Suprapubic skin (tissue), 4 donors: ENCODE measurements around the gene CLSTN3. TPM values are rescaled to one million over a fixed set of nuclear protein-coding genes. Genes with fewer than 3 reads are reported as not detected.
A peak's percentile ranks its signal among the peaks of the same experiment; 100 is the strongest.

ENCODE experiments used
- DNase-seq, 2 donors: peaks; one replicate each; pipeline ENCODE4 v3.0.0-alpha.2; 2019; ENCODE audit warnings: low spot score in 2 of 2
- H3K27ac ChIP-seq: fragments of 200-600 bp; sonication (generic); one replicate; pipeline ENCODE4 v1.5.1; 2019
- H3K27me3 ChIP-seq: fragments of 200-600 bp; sonication (generic); one replicate; pipeline ENCODE4 v1.5.1; 2019
- H3K36me3 ChIP-seq: fragments of 200-600 bp; sonication (generic); one replicate; pipeline ENCODE4 v1.5.1; 2019
- H3K4me1 ChIP-seq: fragments of 200-600 bp; sonication (generic); one replicate; pipeline ENCODE4 v1.5.1; 2019
- H3K4me3 ChIP-seq: fragments of 200-600 bp; sonication (generic); one replicate; pipeline ENCODE4 v1.5.1; 2019; ENCODE audit warnings: mild to moderate bottlenecking
- H3K9me3 ChIP-seq: fragments of 200-600 bp; sonication (generic); one replicate; pipeline ENCODE4 v1.5.1; 2019
- EP300 ChIP-seq: sonication (generic); formaldehyde crosslinking; IDR thresholded peaks from one replicate; pipeline ENCODE4 v1.6.1; 2017; ENCODE audit warnings: antibody characterized with exemption
- POLR2A ChIP-seq, 2 donors: fragments of 450-650 bp; IDR thresholded peaks; one replicate each; pipeline ENCODE4 v1.6.1; 2017; ENCODE audit warnings: antibody characterized with exemption in 2 of 2, mild to moderate bottlenecking in 2 of 2, moderate library complexity in 2 of 2
- POLR2AphosphoS5 ChIP-seq, 3 donors: sonication (generic); formaldehyde crosslinking; IDR thresholded peaks; one replicate each; pipeline ENCODE4 v1.6.1; 2017; ENCODE audit warnings: antibody characterized with exemption in 3 of 3
- WGBS: methylation state at CpG from one replicate; pipeline ENCODE4 v1.1.5; 2018; 5-methylcytosine and 5-hydroxymethylcytosine counted together
- total RNA-seq, 4 donors: library from RNA; depleted of rRNA; stranded (reverse); fragments of >200 nt; gene quantifications; one replicate each; pipeline ENCODE4 v1.1.0, GENCODE V29; 2016
- TF ChIP-seq, protein P1 (sequence below), 2 donors: fragments of 200-600 bp in 1 of 2; fragments of 450-650 bp in 1 of 2; sonication (generic) in 1 of 2; IDR thresholded peaks; one replicate each; pipeline ENCODE4 v1.5.1; 2016 to 2019; ENCODE audit warnings: antibody characterized with exemption in 2 of 2, mild to moderate bottlenecking in 1 of 2, moderate library complexity in 1 of 2

Gene CLSTN3
- total RNA-seq, 4 donors from 2014 or later: 29.9 to 69.8 (median 39.1) TPM

DNA sequence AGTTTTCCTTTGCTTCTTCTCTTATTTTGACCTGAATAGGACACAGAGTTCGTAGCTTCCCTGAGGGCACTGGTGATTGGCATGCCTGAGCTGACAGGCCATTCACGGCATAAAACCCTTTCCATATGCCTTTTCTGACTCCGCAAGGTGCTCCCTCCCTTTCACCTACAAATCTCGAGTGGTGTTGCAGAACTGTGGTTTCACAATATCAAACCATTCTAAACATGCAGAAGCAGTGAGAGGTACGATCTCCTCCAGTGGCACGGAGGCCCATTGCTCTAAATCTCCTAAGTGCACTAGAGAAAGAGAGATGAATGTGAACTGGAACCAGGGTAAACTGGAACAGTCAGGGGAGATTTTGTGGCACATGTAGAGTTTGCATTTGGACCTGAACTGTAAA, 23.9 kb downstream of the CLSTN3 start:
- Histone ChIP-seq H3K27ac (no peak overlapping the region), H3K27me3 (no peaks in the 10 kb centered on the region), H3K9me3 (no peaks in the 10 kb centered on the region), H3K4me1 (peaks cover 42% of the 10 kb centered on the region), H3K4me3 (no peak overlapping the region), H3K36me3 (peaks cover 31% of the 10 kb centered on the region)
- 74% methylated on average over 6 of the region's 6 CpGs for WGBS
- DNase-seq: no peak
- no peak for TF ChIP-seq POLR2A (IDR thresholded peaks at IDR 0.05)
- TF ChIP-seq, protein P1, sequence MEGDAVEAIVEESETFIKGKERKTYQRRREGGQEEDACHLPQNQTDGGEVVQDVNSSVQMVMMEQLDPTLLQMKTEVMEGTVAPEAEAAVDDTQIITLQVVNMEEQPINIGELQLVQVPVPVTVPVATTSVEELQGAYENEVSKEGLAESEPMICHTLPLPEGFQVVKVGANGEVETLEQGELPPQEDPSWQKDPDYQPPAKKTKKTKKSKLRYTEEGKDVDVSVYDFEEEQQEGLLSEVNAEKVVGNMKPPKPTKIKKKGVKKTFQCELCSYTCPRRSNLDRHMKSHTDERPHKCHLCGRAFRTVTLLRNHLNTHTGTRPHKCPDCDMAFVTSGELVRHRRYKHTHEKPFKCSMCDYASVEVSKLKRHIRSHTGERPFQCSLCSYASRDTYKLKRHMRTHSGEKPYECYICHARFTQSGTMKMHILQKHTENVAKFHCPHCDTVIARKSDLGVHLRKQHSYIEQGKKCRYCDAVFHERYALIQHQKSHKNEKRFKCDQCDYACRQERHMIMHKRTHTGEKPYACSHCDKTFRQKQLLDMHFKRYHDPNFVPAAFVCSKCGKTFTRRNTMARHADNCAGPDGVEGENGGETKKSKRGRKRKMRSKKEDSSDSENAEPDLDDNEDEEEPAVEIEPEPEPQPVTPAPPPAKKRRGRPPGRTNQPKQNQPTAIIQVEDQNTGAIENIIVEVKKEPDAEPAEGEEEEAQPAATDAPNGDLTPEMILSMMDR (IDR thresholded peaks at IDR 0.05): no peak
- no peak for TF ChIP-seq POLR2AphosphoS5 (IDR thresholded peaks at IDR 0.05)
- TF ChIP-seq EP300: no peak

DNA sequence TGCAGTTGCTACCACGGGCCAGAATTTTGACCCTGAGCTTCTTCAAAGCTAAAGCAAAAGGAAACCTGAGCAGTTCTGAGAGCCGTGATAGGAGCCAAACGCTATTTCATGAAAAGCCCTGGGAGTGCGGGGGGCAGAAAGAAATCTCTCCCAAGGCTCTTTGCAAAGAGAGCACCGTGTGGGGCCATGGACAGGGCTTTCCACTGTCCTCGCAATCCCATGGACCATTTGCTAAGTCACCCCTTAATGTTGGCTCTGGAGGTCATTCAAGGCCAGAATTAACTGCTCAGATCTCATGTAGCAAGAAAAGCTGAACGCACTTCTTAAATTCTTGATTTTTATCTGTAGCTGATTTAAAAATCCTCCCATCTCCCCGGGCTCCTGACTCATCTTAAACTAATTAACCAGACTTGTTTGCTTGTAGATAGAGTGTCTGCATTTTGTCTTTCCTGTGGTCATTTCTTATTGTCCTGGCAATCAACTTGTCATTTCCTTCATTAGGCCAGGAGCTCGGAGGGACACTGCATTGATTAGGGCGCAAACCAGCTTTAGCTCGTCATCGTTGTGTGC, 24.8 kb downstream of the CLSTN3 start:
- Histone ChIP-seq H3K9me3 (no peaks in the 10 kb centered on the region), H3K4me3 (no peak overlapping the region), H3K36me3 (peaks cover 24% of the 10 kb centered on the region), H3K27me3 (no peaks in the 10 kb centered on the region), H3K4me1 (peaks cover 45% of the 10 kb centered on the region), H3K27ac (peak overlapping the region; percentile 74)
- no peak for DNase-seq
- WGBS: 65% methylated on average over 8 of the region's 12 CpGs
- TF ChIP-seq EP300: no peak
- TF ChIP-seq, protein P1 (IDR thresholded peaks at IDR 0.05): no peak
- TF ChIP-seq POLR2AphosphoS5 (IDR thresholded peaks at IDR 0.05): no peak
- TF ChIP-seq POLR2A (IDR thresholded peaks at IDR 0.05): no peak

DNA sequence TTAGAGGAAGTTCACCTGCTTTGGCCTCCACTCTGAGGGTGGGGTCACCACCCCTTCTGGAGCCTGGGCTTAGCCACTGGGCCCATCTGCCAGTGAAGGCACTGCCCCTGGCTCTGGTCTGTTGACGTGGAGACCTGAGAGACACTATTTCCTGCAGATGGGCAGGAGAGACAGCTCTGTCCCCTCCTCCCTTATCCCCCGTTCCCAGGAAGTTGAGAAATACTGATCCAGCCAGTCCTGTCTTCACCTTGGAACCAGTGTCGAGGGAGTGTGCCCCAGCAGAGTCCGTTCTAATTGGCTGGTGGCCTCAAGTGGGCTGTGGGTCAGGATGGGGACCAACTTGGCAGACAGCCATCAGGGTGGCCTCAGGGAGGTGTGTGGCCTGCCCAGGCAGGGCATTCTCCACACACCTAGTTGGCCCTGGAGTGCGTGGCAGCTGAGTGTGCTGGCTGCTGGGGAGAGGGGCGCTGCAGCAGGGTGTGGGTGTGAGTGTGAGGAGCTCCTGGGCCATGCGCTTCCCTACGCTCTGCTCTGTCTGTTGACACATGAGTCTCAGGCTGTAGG, 25.4 kb downstream of the CLSTN3 start:
- Histone ChIP-seq H3K27ac (peak overlapping the region; percentile 74), H3K4me3 (peak overlapping the region; percentile 24), H3K9me3 (no peaks in the 10 kb centered on the region), H3K27me3 (no peaks in the 10 kb centered on the region), H3K4me1 (peaks cover 45% of the 10 kb centered on the region), H3K36me3 (peaks cover 24% of the 10 kb centered on the region)
- no peak for DNase-seq
- WGBS: 23% methylated on average over 7 of the region's 8 CpGs
- TF ChIP-seq POLR2A (IDR thresholded peaks at IDR 0.05) (no peak), EP300 (no peak), POLR2AphosphoS5 (IDR thresholded peaks at IDR 0.05) (no peak)
- TF ChIP-seq, protein P1 (IDR thresholded peaks at IDR 0.05): no peak

DNA sequence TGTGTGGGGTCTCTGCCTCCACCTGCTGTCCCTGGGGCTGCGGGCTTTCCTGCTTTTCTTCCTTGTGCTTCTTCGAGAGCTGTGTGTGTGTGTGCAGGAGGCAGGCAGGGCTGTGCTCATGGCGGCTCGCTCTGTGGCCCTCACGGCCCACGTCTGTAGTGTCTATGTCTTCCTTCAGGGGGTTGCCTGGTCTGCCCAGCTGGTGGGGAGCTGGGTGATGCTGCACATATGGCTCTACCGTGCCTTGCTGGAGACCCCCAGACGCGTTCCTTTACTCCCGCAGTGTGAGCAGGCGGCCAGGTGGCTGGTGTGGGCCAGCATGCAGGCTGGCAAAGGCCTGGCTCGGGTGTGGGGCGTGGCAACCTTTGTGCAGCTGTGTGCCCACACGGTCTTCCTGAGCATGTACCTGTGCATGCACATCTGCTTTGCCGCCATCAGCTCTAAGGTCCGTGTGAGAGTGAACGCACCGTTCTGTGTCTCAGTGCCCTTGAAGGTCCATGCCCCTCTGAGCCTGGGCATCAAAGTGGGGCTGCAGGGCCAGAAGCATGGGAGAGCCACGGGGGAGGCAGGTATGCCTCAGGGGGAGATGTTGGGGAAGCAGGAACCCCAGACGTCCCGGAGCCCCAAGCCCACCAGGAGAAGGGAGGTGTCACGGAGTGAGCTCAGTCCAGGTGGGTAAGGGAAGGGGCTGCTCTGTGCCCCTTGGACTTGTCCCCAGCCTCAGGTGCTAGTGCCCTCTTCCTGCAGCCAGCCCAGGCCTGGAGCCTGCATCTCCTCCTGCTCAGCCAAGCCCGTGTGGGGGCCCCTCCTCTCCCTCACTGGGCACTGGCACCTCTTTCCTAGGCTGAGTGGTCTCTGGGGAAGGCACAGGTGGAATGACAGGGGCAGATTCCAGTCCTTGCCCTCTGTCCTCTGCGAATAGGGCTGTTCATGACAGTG, 26.4 kb downstream of the CLSTN3 start:
- no peaks in the 10 kb centered on the region for H3K9me3 ChIP-seq
- peak overlapping the region; percentile 74 for H3K27ac ChIP-seq
- TF ChIP-seq POLR2A (IDR thresholded peaks at IDR 0.05) (no peak), EP300 (no peak)
- TF ChIP-seq, protein P1 (IDR thresholded peaks at IDR 0.05): no peak
- WGBS: 74% methylated on average over 20 of the region's 24 CpGs
- H3K36me3 ChIP-seq: peaks cover 17% of the 10 kb centered on the region
- DNase-seq: no peak
- H3K4me3 ChIP-seq: peak overlapping the region; percentile 24
- peaks cover 45% of the 10 kb centered on the region for H3K4me1 ChIP-seq
- H3K27me3 ChIP-seq: no peaks in the 10 kb centered on the region

DNA sequence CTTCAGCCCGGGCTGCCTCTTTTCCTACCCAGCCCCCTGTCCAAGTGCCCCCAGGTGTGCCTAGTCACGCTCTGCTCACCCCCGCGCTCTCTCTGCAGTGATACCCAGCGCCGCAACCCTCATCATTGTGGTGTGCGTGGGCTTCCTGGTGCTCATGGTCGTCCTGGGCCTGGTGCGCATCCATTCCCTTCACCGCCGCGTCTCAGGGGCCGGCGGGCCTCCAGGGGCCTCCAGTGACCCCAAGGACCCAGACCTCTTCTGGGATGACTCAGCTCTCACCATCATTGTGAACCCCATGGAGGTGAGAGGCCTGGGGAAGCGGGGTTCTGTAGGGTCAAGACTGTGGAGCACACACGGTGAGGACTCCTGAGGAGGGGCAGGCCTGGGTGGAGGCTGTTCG, 27.2 kb downstream of the CLSTN3 start:
- TF ChIP-seq POLR2A (IDR thresholded peaks at IDR 0.05): no peak
- Histone ChIP-seq H3K4me1 (peaks cover 45% of the 10 kb centered on the region), H3K27ac (no peak overlapping the region), H3K9me3 (no peaks in the 10 kb centered on the region), H3K27me3 (no peaks in the 10 kb centered on the region), H3K36me3 (peaks cover 12% of the 10 kb centered on the region), H3K4me3 (no peak overlapping the region)
- 93% methylated on average over 16 of the region's 17 CpGs for WGBS
- no peak for DNase-seq
